GM12891 (cell line): ENCODE data around the gene MVB12B.

Source experiments
- PAX5 ChIP-seq: IDR thresholded peaks from 2 replicates; pipeline ENCODE4 v1.6.1; 2011; ENCODE audit warnings: low read length, moderate library complexity, mild to moderate bottlenecking; ENCODE audit not compliant: insufficient read depth, severe bottlenecking
- POLR2A ChIP-seq: IDR thresholded peaks from 2 replicates; pipeline ENCODE4 v1.6.1; 2011; ENCODE audit warnings: low read depth, low read length, control low read depth
- POLR2AphosphoS5 ChIP-seq: IDR thresholded peaks from 2 replicates; pipeline ENCODE4 v1.6.1; 2011; ENCODE audit warnings: low read depth, low read length, control low read depth
- POU2F2 ChIP-seq: IDR thresholded peaks from 2 replicates; pipeline ENCODE4 v1.6.1; 2011; ENCODE audit warnings: low read depth, mild to moderate bottlenecking, control low read depth, low read length, moderate library complexity
- SPI1 ChIP-seq: IDR thresholded peaks from 2 replicates; pipeline ENCODE4 v1.6.1; 2011; ENCODE audit warnings: low read depth, low read length, control low read depth
- TAF1 ChIP-seq: IDR thresholded peaks from 2 replicates; pipeline ENCODE4 v1.6.1; 2011; ENCODE audit warnings: low read depth, low read length, control low read depth

DNA sequence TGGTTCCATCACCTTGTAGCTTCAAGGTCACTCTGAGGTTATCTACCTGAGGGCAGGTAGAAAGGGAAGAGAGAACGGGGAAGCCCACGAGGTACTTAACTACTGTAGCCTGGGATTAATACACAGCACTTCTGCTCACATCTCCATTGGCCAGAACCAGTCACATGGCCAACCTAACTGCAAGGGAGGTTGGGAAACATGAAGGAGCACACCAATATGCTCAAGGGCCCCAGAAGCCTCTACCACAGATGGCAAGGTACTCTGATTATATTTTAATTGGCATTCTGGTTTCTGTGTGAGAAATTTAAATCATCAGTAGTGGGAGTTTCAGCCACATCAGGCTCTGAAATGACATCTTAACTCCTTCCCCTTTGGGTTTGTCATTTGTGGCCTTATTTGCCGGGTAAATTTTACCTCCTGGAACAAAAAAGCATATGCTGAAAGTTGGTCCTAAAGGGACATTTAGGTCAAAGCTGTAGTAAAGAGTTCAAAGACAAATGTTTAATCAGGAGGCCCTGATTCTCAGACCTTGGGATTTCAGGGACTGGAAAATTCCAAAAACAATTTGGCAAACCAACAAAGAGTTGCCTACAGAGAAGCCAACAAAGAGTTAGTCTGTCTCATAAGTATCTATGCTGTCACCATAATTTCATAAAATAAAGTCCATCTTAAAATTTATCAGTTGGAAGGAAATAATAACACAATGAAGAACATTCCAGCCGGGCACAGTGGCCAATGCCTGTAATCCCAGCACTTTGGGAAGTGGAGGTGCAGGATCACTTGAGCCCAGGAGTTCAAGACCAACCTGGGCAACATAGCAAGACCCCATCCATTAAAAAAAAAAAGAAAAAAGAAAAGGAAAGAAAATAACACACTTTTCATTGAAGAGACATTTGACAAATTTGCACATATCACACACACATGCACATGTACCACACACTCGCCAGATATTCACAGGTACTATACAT lies 13.8 kb upstream of the MVB12B start:
- TF ChIP-seq POLR2A (no peak), POLR2AphosphoS5 (no peak), TAF1 (no peak), PAX5 (no peak), SPI1 (no peak), POU2F2 (no peak)
